Breast epithelium (tissue), 3 donors: ENCODE data around the gene GALNTL6.

Experiments
- CTCF ChIP-seq, 3 donors: fragments of 450-650 bp; IDR thresholded peaks; one replicate each; pipeline ENCODE4 v1.5.1; 2016 to 2017; ENCODE audit warnings: antibody characterized with exemption in 3 of 3, mild to moderate bottlenecking in 3 of 3, moderate library complexity in 3 of 3
- POLR2A ChIP-seq: fragments of 450-650 bp; IDR thresholded peaks from one replicate; pipeline ENCODE4 v1.6.1; 2016; ENCODE audit warnings: antibody characterized with exemption, mild to moderate bottlenecking, moderate library complexity
- POLR2AphosphoS5 ChIP-seq, 3 donors: sonication (generic); formaldehyde crosslinking; IDR thresholded peaks; one replicate each; pipeline ENCODE4 v1.6.1; 2017; ENCODE audit warnings: antibody characterized with exemption in 3 of 3

DNA sequence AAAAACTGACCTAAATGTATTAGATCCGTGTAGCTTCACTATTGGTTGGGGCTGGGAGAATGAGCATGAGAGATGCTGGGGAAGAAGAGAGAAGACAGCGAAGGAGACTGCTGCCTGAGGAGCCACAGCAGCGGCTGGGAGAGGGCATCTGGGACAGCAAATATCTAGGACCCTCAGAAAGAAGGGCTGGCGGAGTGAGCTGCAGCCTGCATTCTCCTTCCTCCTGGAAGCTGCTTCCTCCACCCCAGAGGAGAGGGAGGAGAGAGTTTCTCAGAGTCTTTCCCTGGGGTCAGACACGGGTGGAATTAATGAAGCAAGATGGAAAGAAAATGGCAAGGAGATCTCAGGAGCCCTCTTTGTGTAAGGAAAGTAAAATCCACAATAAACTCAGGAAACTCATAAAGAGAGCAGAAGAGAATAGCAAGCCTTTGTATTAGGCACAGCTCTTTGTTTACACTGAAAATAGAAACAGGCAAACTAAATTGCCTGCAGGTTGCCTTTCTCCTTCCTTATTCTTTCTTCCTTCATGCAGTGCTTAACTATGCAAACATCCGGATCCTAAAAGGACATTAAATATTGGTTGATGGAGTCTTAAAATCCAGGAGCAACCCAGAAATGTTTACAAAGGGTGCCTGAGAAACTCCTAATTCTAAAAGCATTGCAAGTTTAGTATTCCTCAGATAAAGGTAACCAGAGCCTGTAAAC is 1225.1 kb downstream of the GALNTL6 start:
- TF ChIP-seq POLR2A (no peak), CTCF (IDR thresholded peaks at IDR 0.05) (no peak), POLR2AphosphoS5 (IDR thresholded peaks at IDR 0.05) (no peak)
